SK-N-SH (cell line): ENCODE results near the gene TMCO6.

Experiments
- CHD2 ChIP-seq: fragments of 150-350 bp; IDR thresholded peaks from 2 replicates; pipeline ENCODE4 v1.6.1; 2018; ENCODE audit warnings: low read length; ENCODE audit not compliant: partially characterized antibody
- CTCF ChIP-seq: fragments of 200-600 bp; sonication (generic); IDR thresholded peaks from 2 replicates; pipeline ENCODE4 v1.6.1; 2017; ENCODE audit warnings: antibody characterized with exemption, mild to moderate bottlenecking, moderate library complexity

GRCh38 chr5:140590861-140591260 lies 48.4 kb upstream of the TMCO6 start:
- TF ChIP-seq CTCF (no peak), CHD2 (no peak)
